Stimulated activated CD4-positive, alpha-beta T cell treated with anti-CD3 and anti-CD28 coated beads, Interleukin-12 subunit alpha, Interleukin-12 subunit beta, amount 100 ng/mL, for 48 hours (primary cell): ENCODE results near the gene SYT17.
A peak's percentile ranks its signal among the peaks of the same experiment; 100 is the strongest.

Experiments used
- DNase-seq, 3 donors: peaks; one replicate each; pipeline ENCODE4 v3.0.0-alpha.2; 2020; ENCODE audit warnings: low read depth in 2 of 3, low spot score in 1 of 3

Gene SYT17

GRCh38 chr16:19215705-19216104, 47.7 kb downstream of the SYT17 start:
- DNase-seq, result no peak

GRCh38 chr16:19218581-19218980, 50.5 kb downstream of the SYT17 start:
- DNase-seq, result no peak

- DNase-seq, result no peak
Measured at GRCh38 chr16:19219836-19220235, 51.8 kb downstream of the SYT17 start.

- DNase-seq, result peak; percentile 36 to 55 (median 39)
Measured at GRCh38 chr16:19223235-19224170, 55.5 kb downstream of the SYT17 start.

- DNase-seq, result no peak
Measured at GRCh38 chr16:19225651-19226050, 57.6 kb downstream of the SYT17 start.

GRCh38 chr16:19227643-19228042, 59.6 kb downstream of the SYT17 start:
- no peak for DNase-seq

GRCh38 chr16:19228052-19228451, 60.0 kb downstream of the SYT17 start:
- no peak for DNase-seq

GRCh38 chr16:19228575-19228974, 60.5 kb downstream of the SYT17 start:
- DNase-seq, result no peak

GRCh38 chr16:19230575-19230974, 62.5 kb downstream of the SYT17 start:
- no peak for DNase-seq

- no peak for DNase-seq
Measured at GRCh38 chr16:19231881-19232280, 63.8 kb downstream of the SYT17 start.

GRCh38 chr16:19232988-19233387, 64.9 kb downstream of the SYT17 start:
- DNase-seq, result no peak

GRCh38 chr16:19235478-19235877, 67.4 kb downstream of the SYT17 start:
- no peak for DNase-seq

GRCh38 chr16:19235886-19236285, 67.8 kb downstream of the SYT17 start:
- DNase-seq, result no peak

GRCh38 chr16:19236561-19237209, 68.6 kb downstream of the SYT17 start:
- DNase-seq, result no peak

GRCh38 chr16:19238406-19238805, 70.4 kb downstream of the SYT17 start:
- no peak for DNase-seq

GRCh38 chr16:19239511-19240155, 71.6 kb downstream of the SYT17 start:
- DNase-seq, result no peak

GRCh38 chr16:19240494-19240893, 72.5 kb downstream of the SYT17 start:
- no peak for DNase-seq

GRCh38 chr16:19241512-19241911, 73.5 kb downstream of the SYT17 start:
- DNase-seq, result no peak

GRCh38 chr16:19242186-19242585, 74.1 kb downstream of the SYT17 start:
- DNase-seq, result no peak

GRCh38 chr16:19242987-19243575, 75.0 kb downstream of the SYT17 start:
- no peak for DNase-seq

- no peak for DNase-seq
Measured at GRCh38 chr16:19245326-19245925, 77.4 kb downstream of the SYT17 start.
